H9 (cell line): ENCODE data around the gene CCDC89. TPM values are rescaled to one million over a fixed set of nuclear protein-coding genes. Genes with fewer than 3 reads are reported as not detected.

ENCODE experiments used
- DNase-seq: peaks from one replicate; pipeline ENCODE4 v3.0.0-alpha.2; 2017
- H2AFZ ChIP-seq: one replicate; pipeline ENCODE4 v1.6.1; 2013; ENCODE audit warnings: mild to moderate bottlenecking, low read length, control low read depth, moderate library complexity
- H2AK5ac ChIP-seq: 2 replicates; pipeline ENCODE4 v1.6.1; 2013; ENCODE audit warnings: low read length, control low read depth, mixed read lengths; ENCODE audit not compliant: insufficient read length
- H2BK120ac ChIP-seq: one replicate; pipeline ENCODE4 v1.6.1; 2013; ENCODE audit warnings: low read depth, mild to moderate bottlenecking, low read length, control low read depth, inconsistent platforms; ENCODE audit not compliant: poor library complexity, severe bottlenecking
- H2BK12ac ChIP-seq: 2 replicates; pipeline ENCODE4 v1.6.1; 2013; ENCODE audit warnings: low read length, control low read depth, mixed read lengths, low read depth; ENCODE audit not compliant: insufficient read length
- H2BK15ac ChIP-seq: 2 replicates; pipeline ENCODE4 v1.6.1; 2013; ENCODE audit warnings: low read depth, low read length, control low read depth
- H2BK20ac ChIP-seq: one replicate; pipeline ENCODE4 v1.6.1; 2013; ENCODE audit warnings: low read depth, mild to moderate bottlenecking, low read length, control low read depth, inconsistent platforms; ENCODE audit not compliant: poor library complexity, severe bottlenecking
- H2BK5ac ChIP-seq: 2 replicates; pipeline ENCODE4 v1.6.1; 2013; ENCODE audit warnings: low read length, control low read depth, mixed read lengths; ENCODE audit not compliant: insufficient read length
- H3K14ac ChIP-seq: 2 replicates; pipeline ENCODE4 v1.6.1; 2013; ENCODE audit warnings: low read length, control low read depth; ENCODE audit not compliant: insufficient read depth
- H3K18ac ChIP-seq: 2 replicates; pipeline ENCODE4 v1.6.1; 2013; ENCODE audit warnings: low read depth, mild to moderate bottlenecking, mixed read lengths, low read length, control low read depth; ENCODE audit not compliant: insufficient read length
- H3K23ac ChIP-seq: 2 replicates; pipeline ENCODE4 v1.6.1; 2013; ENCODE audit warnings: low read length, control low read depth, mixed read lengths, low read depth; ENCODE audit not compliant: insufficient read length
- H3K23me2 ChIP-seq: 2 replicates; pipeline ENCODE4 v1.6.1; 2013; ENCODE audit warnings: low read depth, mild to moderate bottlenecking, mixed read lengths, low read length, control low read depth; ENCODE audit not compliant: insufficient read length, poor library complexity, severe bottlenecking
- H3K27ac ChIP-seq: 2 replicates; pipeline ENCODE4 v1.5.1; 2013; ENCODE audit warnings: low read length, control low read depth, mixed read lengths, low read depth; ENCODE audit not compliant: insufficient read length
- H3K27me3 ChIP-seq: 2 replicates; pipeline ENCODE4 v1.6.1; 2013; ENCODE audit warnings: low read length, control low read depth, inconsistent platforms; ENCODE audit not compliant: insufficient read depth
- H3K4ac ChIP-seq: 2 replicates; pipeline ENCODE4 v1.6.1; 2013; ENCODE audit warnings: low read depth, mild to moderate bottlenecking, control low read depth, inconsistent platforms, low read length, moderate library complexity
- H3K4me1 ChIP-seq: 2 replicates; pipeline ENCODE4 v1.6.1; 2013; ENCODE audit warnings: low read length, control low read depth, inconsistent platforms; ENCODE audit not compliant: insufficient read depth
- H3K4me2 ChIP-seq: 2 replicates; pipeline ENCODE4 v1.6.1; 2013; ENCODE audit warnings: low read length, control low read depth, mixed read lengths; ENCODE audit not compliant: insufficient read length, insufficient read depth
- H3K56ac ChIP-seq: 2 replicates; pipeline ENCODE4 v1.6.1; 2013; ENCODE audit warnings: low read depth, mild to moderate bottlenecking, mixed read lengths, low read length, control low read depth; ENCODE audit not compliant: insufficient read length
- H3K79me1 ChIP-seq: 2 replicates; pipeline ENCODE4 v1.6.1; 2013; ENCODE audit warnings: low read depth, mild to moderate bottlenecking, moderate library complexity, low read length, control low read depth, inconsistent platforms; ENCODE audit not compliant: insufficient read depth, poor library complexity, severe bottlenecking
- H3K79me2 ChIP-seq: 2 replicates; pipeline ENCODE4 v1.6.1; 2013; ENCODE audit warnings: low read length, control low read depth, inconsistent platforms; ENCODE audit not compliant: insufficient read depth
- H3K9ac ChIP-seq: 2 replicates; pipeline ENCODE4 v1.6.1; 2013; ENCODE audit warnings: low read length, control low read depth, mixed read lengths; ENCODE audit not compliant: insufficient read length; ENCODE audit errors: extremely low read depth
- H3K9me3 ChIP-seq: one replicate; pipeline ENCODE4 v1.6.1; 2013; ENCODE audit warnings: low read depth, low read length, inconsistent platforms; ENCODE audit not compliant: control insufficient read depth
- H3T11ph ChIP-seq: one replicate; pipeline ENCODE4 v1.6.1; 2013; ENCODE audit warnings: mild to moderate bottlenecking, low read length, control low read depth, inconsistent platforms
- H4K20me1 ChIP-seq: one replicate; pipeline ENCODE4 v1.6.1; 2013; ENCODE audit not compliant: control insufficient read depth, insufficient read length, insufficient read depth
- H4K5ac ChIP-seq: 2 replicates; pipeline ENCODE4 v1.6.1; 2013; ENCODE audit warnings: low read depth, mild to moderate bottlenecking, mixed read lengths, low read length, control low read depth; ENCODE audit not compliant: insufficient read length
- H4K8ac ChIP-seq: replicated peaks from 2 replicates; pipeline ENCODE4 v1.6.1; 2013; ENCODE audit warnings: low read length, control low read depth, mixed read lengths, low read depth; ENCODE audit not compliant: insufficient read length
- H4K91ac ChIP-seq: 2 replicates; pipeline ENCODE4 v1.6.1; 2013; ENCODE audit warnings: low read depth, mild to moderate bottlenecking, moderate library complexity, mixed read lengths, low read length, control low read depth; ENCODE audit not compliant: insufficient read length
- H3K27ac Mint-ChIP-seq, 3 experiments: 2 replicates in 2 of 3; 3 replicates in 1 of 3; pipeline ENCODE4 v1.8.0; 2020 to 2021; ENCODE audit warnings: mixed read lengths in 3 of 3, mild to moderate bottlenecking in 1 of 3, moderate library complexity in 1 of 3
- H3K27me3 Mint-ChIP-seq: 2 replicates; pipeline ENCODE4 v1.8.0; 2021; ENCODE audit warnings: low read depth, mild to moderate bottlenecking, moderate library complexity, mixed read lengths
- H3K36me3 Mint-ChIP-seq, 3 experiments: 2 replicates in 2 of 3; 3 replicates in 1 of 3; pipeline ENCODE4 v1.8.0; 2020 to 2021; ENCODE audit warnings: low read depth in 3 of 3, mixed read lengths in 3 of 3; ENCODE audit not compliant: insufficient read depth in 1 of 3
- H3K4me1 Mint-ChIP-seq, 2 experiments: 2 replicates each; pipeline ENCODE4 v1.8.0; 2020; ENCODE audit warnings: mixed read lengths in 2 of 2
- H3K4me3 Mint-ChIP-seq, 2 experiments: 2 replicates in 1 of 2; 3 replicates in 1 of 2; pipeline ENCODE4 v1.8.0; 2020 to 2021; ENCODE audit warnings: mild to moderate bottlenecking in 2 of 2, mixed read lengths in 2 of 2, moderate library complexity in 1 of 2
- H3K9me3 Mint-ChIP-seq, 2 experiments: 2 replicates in 1 of 2; 3 replicates in 1 of 2; pipeline ENCODE4 v1.8.0; 2020; ENCODE audit warnings: mild to moderate bottlenecking in 2 of 2, mixed read lengths in 2 of 2, moderate library complexity in 1 of 2
- CTCF ChIP-seq: fragments of 200-600 bp; sonication (generic); conservative IDR thresholded peaks from 3 replicates; pipeline ENCODE4 v1.8.0; 2021; ENCODE audit warnings: antibody characterized with exemption, mild to moderate bottlenecking
- WGBS: extraction: QIAGEN DNeasy Blood & Tissue Kit; methylation state at CpG from one replicate; pipeline ENCODE4 v1.1.7; 2013; ENCODE audit warnings: missing lambda C conversion rate, low lambda C conversion rate, mixed read lengths; ENCODE audit not compliant: insufficient read length; ENCODE audit errors: extremely low coverage; 5-methylcytosine and 5-hydroxymethylcytosine counted together
- total RNA-seq: library from RNA; stranded (reverse); gene quantifications from 2 replicates; pipeline ENCODE4 v1.2.1, GENCODE V29; 2021

The CCDC89 gene
- total RNA-seq, 1 experiment from 2014 or later = not detected

- H2AK5ac ChIP-seq = no peak overlapping the region
- no peaks in the 10 kb centered on the region for H3K9me3 ChIP-seq
- no peaks in the 10 kb centered on the region for H3K23me2 ChIP-seq
- no peak overlapping the region for H3K14ac ChIP-seq
- H3K4me2 ChIP-seq = no peak overlapping the region
- H3T11ph ChIP-seq = no peak overlapping the region
- H3K56ac ChIP-seq = no peak overlapping the region
- H3K27me3 ChIP-seq = no peaks in the 10 kb centered on the region
- H4K8ac ChIP-seq = no peak overlapping the region
- no peak overlapping the region for H3K4ac ChIP-seq
- TF ChIP-seq CTCF = no peak
- H3K27ac Mint-ChIP-seq = no peak overlapping the region
- H4K91ac ChIP-seq = no peak overlapping the region
- no CpG with 5 or more reads among the region's 2 CpGs for WGBS
- no peak overlapping the region for H2BK20ac ChIP-seq
- H2AFZ ChIP-seq = no peak overlapping the region
- H2BK5ac ChIP-seq = no peak overlapping the region
- peaks cover 0 to 2% of the 10 kb centered on the region in 2 experiments; a peak in 1 of 5 replicates for H3K9me3 Mint-ChIP-seq
- no peak overlapping the region for H4K5ac ChIP-seq
- H3K18ac ChIP-seq = no peak overlapping the region
- H3K4me1 Mint-ChIP-seq = peaks cover 0 to 3% of the 10 kb centered on the region in 2 experiments; a peak in 2 of 4 replicates
- H4K20me1 ChIP-seq = no peaks in the 10 kb centered on the region
- DNase-seq = no peak
- H3K79me1 ChIP-seq = no peaks in the 10 kb centered on the region
- H2BK120ac ChIP-seq = no peak overlapping the region
- no peak overlapping the region for H3K23ac ChIP-seq
- H2BK15ac ChIP-seq = no peak overlapping the region
- H3K27ac ChIP-seq = no peak overlapping the region
- no peaks in the 10 kb centered on the region for H3K27me3 Mint-ChIP-seq
- no peaks in the 10 kb centered on the region; the same call in 1 of the 2 replicates for H3K4me1 ChIP-seq
- H3K4me3 Mint-ChIP-seq = no peak overlapping the region
- H3K36me3 Mint-ChIP-seq = no peaks in the 10 kb centered on the region
- H3K9ac ChIP-seq = no peak overlapping the region
- no peaks in the 10 kb centered on the region for H3K79me2 ChIP-seq
- H2BK12ac ChIP-seq = no peak overlapping the region
These were observed 14.2 kb upstream of the CCDC89 start for GRCh38 chr11:85699957-85700741.
